ENCODE data around the gene ADAM23. TPM values are rescaled to one million over a fixed set of nuclear protein-coding genes. Genes with fewer than 3 reads are reported as not detected.
A peak's percentile ranks its signal among the peaks of the same experiment; 100 is the strongest.
"Not testable (repeated sequence)": the region's sequence is repeated elsewhere in the genome, so short reads cannot be mapped to it uniquely, and the experiment has no call there.

The ADAM23 gene, protein sequence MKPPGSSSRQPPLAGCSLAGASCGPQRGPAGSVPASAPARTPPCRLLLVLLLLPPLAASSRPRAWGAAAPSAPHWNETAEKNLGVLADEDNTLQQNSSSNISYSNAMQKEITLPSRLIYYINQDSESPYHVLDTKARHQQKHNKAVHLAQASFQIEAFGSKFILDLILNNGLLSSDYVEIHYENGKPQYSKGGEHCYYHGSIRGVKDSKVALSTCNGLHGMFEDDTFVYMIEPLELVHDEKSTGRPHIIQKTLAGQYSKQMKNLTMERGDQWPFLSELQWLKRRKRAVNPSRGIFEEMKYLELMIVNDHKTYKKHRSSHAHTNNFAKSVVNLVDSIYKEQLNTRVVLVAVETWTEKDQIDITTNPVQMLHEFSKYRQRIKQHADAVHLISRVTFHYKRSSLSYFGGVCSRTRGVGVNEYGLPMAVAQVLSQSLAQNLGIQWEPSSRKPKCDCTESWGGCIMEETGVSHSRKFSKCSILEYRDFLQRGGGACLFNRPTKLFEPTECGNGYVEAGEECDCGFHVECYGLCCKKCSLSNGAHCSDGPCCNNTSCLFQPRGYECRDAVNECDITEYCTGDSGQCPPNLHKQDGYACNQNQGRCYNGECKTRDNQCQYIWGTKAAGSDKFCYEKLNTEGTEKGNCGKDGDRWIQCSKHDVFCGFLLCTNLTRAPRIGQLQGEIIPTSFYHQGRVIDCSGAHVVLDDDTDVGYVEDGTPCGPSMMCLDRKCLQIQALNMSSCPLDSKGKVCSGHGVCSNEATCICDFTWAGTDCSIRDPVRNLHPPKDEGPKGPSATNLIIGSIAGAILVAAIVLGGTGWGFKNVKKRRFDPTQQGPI
- 16.3 TPM for total RNA-seq

DNA sequence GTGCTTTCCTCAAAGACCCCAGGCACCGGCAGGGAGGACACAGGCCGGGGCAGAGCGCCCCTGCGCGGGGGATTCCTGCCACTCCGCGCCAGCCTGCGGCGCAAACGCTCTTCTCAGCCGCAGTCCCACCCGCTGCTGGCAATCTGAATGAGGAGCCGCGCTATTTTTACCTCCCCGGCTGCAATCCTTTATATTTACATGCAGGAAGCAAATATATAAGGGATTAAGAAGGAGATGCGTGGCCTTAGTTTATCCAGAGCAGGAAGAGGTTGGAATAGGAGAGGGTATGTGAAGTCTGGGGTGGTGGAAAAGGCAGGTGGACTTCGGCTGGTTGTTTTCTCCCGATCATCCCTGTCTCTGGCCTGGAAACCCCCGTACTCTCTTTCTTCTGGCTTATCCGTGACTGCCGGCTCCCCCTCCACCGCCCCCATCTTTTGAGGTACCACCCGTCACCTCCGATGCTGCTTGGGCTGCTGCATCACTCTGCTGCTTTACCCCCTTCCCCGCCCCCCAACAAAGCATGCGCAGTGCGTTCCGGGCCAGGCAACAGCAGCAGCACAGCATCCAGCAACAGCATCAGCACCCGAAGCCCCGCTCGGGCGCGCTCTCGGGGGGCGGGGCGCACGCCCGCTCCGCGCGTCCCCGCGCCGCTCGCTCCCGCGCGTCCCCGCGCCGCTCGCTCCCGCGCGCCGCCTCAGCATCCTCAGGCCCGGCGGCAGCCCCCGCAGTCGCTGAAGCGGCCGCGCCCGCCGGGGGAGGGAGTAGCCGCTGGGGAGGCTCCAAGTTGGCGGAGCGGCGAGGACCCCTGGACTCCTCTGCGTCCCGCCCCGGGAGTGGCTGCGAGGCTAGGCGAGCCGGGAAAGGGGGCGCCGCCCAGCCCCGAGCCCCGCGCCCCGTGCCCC lies at the start of gene ADAM23:
TSS of gene ADAM23 (plus strand) at position 700 of the 902 bp plus-strand sequence. CDS start 335 bp downstream, outside the sequence.
- peak; percentile 63 for ATAC-seq

DNA sequence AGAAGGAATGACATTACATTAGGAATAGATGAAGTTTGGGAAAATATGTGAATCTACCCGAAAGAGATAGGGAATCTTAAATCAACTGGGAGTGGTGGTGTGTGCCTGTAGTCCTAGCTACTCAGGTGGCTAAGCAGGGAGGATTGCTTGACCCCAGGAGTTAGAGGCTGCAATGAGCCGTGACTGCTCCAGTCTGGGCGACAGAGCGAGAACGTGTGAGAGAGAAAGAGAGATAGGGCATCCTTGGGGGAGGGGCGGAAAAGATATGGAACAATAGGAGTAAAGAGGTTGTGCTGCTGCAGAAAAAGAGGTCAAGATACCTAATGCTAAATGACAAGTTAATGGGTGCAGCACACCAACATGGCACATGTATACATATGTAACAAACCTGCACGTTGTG lies 47.1 kb upstream of the ADAM23 start:
- ATAC-seq = no peak

DNA sequence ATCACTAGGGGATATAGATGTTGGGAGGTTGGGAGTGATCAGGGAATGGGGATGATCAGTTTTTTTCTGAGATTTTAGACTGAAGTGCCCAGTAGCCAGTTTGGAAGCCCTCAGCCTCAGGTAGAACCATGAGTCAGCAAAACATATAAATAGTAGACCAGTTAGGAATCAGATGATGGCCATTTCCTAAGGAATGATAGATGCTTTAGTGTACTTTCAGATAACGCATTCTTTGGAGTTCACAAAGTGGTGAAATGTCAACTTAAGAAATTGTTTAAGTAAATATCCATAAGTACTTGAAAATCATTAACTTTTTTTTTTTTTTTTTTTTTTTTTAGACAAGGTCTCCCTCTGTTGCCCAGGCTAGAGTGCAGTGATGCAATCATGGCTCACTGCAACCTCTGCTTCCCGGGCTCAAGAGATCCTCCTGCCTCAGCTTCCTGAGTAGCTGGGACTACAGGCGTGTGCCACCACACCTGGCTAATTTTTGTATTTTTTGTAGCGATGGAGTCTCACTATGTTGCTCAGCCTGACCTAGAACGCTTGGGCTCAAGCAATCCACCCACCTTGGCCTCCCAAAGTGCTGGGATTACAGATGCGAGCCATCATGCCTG lies 40.3 kb upstream of the ADAM23 start:
- not testable (repeated sequence) for ATAC-seq

DNA sequence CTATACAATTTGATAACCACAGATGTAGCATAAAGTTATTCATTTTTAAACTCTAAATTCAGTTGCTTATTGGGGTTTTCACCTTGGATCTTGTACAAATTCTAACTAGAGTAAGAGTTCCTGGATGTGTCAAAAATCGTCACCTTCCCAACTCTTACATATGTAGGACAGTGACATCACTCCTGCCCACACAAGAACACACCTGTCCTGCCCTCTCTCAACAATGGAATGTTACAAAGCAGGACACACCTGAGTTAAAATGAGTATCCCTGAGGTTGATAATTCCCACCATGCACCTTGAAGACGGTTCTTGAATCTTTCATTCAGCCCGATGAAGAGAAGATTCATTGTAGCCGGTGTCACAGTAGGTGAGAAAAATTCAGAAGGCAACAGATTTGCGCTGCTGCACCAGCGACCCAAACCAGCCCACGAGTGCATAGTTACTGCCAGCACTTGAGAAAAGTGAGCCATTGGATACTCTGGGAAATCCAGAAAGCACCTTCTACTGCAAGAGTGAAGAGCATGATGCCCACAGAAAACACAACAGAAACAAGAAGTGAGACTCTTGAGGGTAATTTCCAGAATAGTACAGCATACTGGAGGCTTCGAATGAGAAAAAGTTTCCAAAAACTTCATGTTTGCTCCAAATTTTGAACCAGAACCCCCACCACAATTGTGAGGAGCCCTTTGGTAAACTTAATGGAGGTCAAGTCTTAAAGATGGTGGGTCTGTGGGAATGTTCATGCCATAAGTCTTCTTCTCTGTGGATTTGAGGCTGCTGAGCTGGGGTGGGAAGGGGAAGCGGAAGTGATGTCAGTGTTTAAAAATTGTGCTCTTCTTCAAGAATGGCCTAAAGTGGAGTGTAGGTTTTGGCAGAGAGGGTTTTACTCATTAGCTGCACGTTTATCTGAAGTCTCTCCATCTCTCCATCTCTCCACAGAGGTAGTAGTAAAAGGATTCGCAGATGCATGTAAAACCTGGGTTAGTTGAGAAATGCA lies 34.7 kb upstream of the ADAM23 start:
- peak; percentile 93 for ATAC-seq

DNA sequence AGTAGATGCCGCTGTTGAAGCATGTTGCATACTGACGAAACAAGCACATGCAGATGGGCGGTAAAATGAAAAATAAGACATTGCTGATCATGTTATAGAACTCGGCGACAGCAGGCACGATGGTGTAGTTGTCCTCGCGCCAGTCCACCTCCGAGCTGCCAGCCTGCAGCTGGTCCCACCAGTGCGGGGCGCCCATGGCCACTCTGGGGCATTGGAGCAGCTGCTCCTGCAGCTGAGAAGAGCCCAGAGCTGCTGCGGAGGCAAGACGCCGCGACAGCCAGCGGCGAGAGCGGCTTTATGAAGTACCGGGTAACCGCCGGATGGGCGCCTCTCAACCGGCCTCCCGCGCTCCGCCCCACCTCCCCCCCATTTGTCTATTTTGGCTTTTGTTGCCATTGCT lies 32.6 kb upstream of the ADAM23 start:
- ATAC-seq = no peak

DNA sequence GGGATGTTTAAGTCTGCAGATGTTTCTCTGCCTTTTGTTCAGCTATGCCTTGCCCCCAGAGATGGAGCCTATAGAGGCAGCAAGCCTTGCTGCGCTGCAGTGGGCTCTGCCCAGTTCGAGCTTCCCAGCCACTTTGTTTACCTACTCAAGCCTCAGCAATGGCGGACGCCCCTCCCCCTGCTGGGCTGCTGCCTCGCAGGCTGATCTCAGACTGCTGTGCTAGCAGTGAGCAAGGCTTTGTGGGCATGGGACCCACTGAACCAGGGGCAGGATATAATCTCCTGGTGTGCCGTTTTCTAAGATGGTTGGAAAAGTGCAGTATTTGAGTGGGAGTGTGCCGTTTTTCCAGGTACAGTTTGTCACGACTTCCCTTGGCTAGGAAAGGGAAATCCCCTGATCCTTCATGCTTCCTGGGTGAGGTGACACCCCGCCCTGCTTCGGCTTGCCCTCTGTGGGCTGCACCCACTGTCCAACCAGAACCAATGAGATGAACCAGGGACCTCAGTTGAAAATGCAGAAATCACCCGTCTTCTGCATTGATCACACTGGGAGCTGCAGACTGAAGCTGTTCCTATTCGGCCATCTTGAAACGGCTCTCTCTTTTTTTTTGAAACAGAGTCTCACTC lies 27.6 kb upstream of the ADAM23 start:
- ATAC-seq = no peak

DNA sequence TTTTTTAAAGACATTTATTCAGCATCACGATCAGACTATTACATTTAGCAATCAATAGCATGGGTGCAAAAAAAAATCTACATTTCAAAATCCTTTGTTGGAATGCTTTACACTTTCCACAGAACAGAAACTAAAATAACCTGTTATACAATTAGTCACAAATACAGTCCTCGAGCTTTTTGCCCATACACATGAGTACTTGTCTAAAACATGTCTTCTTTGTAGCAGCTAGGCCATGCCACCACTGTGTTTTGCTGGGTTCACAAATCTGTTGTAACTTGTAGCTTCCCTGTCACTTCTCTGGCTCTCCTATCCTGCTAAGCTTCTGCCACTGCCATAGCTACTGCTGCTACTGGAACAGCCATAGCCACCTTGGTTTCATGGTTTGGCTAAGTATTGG lies 24.4 kb upstream of the ADAM23 start:
- ATAC-seq = peak; percentile 66

DNA sequence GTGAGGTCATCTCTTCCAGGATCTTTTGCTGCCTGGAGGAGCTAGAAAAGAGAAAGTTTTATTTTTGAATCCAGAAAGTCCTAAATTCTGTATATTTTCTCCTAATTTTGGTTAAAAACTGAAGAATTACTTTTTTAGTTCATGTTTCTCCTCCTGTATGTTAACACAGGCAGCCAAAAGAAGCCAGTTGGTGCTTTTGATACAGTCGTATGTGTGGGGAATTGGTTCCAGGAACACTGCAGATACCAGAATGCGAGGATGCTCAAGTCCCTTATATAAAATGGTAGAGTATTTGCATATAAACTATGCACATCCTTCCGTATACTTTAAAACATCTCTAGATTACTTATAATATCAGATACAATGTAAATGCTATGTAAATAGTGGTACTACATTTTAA lies 22.6 kb upstream of the ADAM23 start:
- no peak for ATAC-seq

DNA sequence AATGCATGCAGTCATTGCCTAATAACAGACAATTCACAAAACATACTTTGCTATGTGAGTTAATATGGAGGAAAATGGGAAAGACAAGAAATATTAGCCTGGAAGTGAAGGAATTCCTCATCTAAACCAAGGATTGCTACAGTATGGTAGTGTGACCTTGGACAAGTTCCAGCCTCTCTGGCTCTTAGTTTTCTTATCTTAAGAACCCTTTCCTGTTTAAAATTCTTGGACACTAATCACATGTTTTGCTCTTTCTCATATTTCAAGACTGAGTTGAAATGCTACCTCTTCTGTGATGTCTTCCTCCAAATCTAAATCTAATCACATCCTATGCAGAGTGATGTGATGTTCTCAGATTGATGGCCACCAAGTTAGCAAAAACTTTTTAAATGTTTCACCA lies 20.8 kb upstream of the ADAM23 start:
- ATAC-seq = no peak

DNA sequence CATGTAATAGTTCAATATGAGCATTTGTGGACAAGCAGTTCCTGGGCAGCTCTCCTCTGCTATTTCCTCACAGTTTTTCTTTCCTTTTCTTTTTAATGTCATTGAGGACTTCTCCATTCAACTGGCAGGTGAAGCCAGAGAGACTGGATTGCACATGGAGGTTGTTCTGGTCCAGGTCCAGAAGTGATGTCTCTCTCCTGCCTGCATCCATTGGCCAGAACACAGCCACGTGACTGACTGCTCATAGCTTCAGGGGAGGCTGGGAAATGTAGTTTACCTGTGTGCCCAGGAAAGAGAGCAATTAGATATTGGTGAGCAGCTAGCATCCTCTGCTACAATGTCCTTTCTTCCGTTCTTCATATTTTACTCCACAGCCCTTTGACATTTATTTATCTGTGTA lies 20.2 kb upstream of the ADAM23 start:
- peak; percentile 67 for ATAC-seq

DNA sequence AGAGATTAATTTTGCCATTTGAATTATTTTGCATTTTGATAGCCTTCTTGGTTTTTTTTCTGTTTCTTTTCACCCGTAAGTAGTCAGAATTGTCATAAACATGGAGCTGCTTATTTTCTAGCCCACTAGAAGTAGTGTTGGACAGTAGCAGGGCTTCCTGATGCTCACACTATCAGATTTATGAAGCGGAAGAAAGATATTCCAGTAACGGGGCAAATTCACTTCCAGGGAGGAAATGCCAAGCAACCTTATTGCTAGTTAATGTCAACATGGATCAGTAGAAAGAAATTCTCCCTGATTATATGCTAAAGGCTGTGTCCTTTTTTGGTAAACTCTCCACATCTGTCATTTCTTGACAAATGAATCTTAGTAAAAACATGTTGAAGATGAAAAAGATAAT lies 19.2 kb upstream of the ADAM23 start:
- ATAC-seq = no peak

DNA sequence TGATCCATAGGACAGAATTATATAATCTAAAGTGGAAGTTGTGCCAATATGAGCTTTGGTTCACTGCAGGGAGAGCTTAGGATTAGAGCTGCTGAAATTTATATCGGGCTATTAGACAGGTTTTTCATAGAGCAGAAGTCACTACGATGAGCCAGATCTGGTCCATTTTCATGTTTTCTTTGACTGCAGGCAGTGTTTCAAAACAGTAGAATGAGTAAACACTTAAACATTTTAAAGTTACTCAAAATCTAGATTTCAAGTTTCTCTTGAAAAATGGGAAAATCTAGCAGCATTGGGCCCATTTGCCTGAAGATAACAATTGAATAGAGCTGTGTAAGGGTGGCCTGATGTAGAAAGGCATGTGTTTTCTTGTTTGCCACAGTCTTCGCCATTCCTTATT lies 14.5 kb upstream of the ADAM23 start:
- ATAC-seq = no peak

DNA sequence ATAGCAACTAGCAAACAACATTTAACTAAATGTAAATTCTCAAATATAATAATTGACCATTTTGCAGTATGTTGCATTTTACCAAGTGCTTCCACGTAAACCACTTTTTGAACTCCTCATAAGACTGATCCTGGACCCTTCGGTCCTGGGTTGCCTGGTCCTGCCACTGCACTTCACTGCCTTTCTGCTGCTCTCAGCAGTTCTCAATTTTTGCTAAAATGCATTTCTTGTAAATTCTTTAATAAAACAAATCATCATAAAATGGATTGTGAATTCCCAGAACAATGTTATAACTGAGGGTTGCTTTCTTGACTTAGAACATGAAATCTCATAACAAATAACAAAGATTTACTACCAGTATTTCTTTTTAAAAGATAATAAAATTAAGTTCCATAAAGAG lies 12.9 kb upstream of the ADAM23 start:
- ATAC-seq = no peak

DNA sequence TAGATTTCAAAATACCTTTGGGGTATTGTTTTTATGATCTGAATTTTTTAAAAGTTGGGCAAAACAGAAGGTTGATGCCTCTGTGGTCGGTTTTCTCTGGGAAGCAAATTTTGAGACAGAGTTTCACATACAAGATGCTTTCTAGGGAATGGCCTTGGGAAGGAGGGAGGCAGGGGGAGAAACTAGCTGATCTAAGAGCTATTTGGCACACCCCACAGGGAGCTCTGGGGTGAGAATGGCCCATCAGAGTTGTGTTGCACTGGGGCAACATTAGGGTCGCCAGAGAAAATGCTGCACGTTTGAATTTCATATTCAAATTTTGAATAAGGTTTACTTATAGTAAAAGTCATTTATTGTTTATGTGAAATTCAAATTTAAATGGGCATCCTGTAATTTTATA lies 11.9 kb upstream of the ADAM23 start:
- no peak for ATAC-seq

DNA sequence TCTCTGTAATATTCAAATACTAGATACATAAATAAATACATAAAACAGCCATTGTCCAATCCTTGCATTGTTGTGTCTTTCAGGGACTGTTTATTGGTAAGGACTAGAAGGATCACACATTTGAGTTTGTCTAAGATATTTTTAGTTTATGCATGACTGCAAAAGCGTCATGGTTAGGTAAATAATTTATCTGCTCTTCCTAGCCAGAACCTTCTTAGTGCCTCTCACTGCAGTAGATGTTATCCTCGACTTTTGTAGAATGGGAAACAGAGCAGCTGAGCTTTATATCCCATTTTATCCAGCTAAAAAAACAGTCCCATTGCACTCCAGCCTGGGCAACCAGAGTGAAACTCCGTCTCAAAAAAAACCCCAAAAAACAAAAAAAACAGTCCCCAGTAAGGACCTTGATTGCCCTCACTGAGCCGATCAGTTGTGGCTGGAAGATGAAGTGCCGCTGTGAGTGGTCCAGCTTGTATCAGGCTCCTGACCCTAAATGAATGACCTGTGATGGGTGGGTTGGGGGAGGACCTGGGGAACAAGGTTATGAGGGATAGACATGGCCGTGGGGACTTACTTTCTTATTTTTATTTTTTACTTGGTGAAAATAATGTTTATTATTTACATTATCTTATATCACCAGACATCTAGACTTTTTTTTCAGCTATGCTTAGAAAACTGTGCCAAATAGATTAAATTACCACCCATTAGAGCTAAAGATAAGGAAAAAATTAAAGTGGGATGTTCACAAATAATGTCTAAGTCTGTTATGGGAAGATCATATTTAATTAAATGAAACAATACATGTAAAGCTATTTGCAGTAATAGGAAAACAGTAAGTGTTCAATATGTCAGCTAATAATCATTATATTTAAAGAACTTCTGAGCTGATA lies 10.9 kb upstream of the ADAM23 start:
- ATAC-seq = no peak

DNA sequence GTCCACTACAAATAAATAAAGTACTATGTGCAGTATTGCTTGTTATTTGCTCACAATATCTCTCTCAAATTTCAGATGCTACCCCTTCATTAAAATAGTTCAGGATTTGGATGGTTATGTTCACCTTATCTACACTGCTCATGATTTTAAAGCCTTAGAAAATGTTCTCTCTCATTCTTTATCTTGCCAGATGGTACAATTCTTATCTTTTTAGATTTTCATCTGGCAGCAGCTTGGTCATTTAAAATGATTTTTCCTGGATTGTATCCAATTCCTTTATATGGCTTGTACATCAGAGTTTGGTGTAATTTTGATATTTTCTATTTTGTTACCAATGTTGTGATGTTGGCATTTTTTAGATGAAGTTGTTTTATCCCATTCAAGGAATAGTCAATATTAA lies 10.1 kb upstream of the ADAM23 start:
- no peak for ATAC-seq

DNA sequence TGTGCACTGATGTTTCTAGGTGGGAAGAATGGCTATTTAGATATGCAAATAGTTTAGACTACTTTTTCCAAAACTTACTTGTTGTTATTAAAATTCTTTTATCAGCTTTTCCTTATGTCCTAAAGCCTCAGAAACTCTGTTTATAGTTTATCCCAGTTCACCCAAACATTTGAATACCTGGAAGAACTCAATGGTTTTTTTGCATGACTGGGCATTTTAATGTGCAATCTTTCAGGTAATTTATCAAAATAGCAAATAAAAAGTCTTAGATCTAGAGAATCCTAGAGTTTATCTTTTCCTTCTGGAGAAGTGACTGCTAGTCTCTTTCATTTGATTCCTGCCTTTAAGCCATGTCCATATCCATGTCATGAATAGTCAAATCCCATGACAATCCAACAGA lies 9.6 kb upstream of the ADAM23 start:
- no peak for ATAC-seq

DNA sequence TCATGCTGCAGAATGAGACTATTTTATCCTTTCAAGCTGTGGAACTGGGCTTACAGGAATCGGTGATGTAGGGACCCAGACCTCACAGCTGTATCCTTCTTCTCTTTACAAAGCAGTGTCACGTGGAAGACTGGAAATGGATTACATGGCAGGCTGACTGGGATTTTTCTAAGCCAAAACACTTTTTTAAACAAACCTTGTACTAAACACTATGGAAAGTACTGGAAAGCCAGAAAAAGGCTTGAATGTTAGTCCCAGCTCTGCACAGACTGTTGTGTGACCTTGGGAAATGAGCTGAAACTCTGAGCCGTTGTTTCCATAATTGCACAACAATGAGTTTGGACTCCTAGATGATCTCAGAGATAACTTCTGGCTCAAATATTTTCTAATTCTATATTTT lies 7.6 kb upstream of the ADAM23 start:
- ATAC-seq = no peak

DNA sequence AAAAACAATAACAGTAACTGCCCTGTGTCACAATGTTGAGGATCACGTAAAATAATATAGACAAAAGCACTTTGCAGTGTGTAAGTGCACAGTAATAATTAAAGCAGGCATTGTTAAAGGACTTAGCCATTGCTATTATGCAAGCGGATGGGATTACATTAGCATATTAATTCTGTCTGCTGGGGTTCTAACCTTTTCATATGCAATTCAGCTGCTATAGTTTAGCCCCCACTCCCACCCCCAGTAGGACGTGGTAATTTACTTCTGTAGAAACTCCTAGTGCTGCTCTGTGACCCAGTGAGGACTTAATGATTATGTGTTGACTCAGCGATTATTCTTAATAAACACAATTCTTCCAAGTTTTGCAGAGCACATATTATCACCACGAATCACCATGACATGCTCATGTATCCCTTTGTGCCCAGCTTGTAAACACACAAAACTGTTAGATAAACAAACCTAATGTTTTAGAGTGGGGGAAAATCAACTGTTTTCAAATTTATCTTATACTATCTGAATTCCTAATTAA lies 5.1 kb upstream of the ADAM23 start:
- ATAC-seq = no peak
